ENCODE measurements around the gene BDH2. TPM values are rescaled to one million over a fixed set of nuclear protein-coding genes. Genes with fewer than 3 reads are reported as not detected.

The BDH2 gene
- total RNA-seq, 1 experiment from 2014 or later = 44.6 TPM

Other genes starting within 250 kb of the BDH2 start
- 56.1 and 67.0 TPM in 2 replicates for gene CISD2, start 230.8 kb downstream of the BDH2 start, total RNA-seq (2014; rRNA removed; shearing (Covaris generic))
- gene SLC9B1, start 80.1 kb downstream of the BDH2 start, total RNA-seq (2014; rRNA removed; shearing (Covaris generic)) = 0.24 and 0.49 TPM in 2 replicates
- gene SLC9B2, start 23.1 kb downstream of the BDH2 start, total RNA-seq (2014; rRNA removed; shearing (Covaris generic)) = 8.9 and 9.9 TPM in 2 replicates
- 26.7 and 36.9 TPM in 2 replicates for gene CENPE, start 98.5 kb upstream of the BDH2 start, total RNA-seq (2014; rRNA removed; shearing (Covaris generic))